Heart left ventricle (tissue), 16 donors: ENCODE measurements around the gene CENPVL3. TPM values are rescaled to one million over a fixed set of nuclear protein-coding genes. Genes with fewer than 3 reads are reported as not detected.

Source experiments
- ATAC-seq, 4 donors: fragments of 200-7000 bp; cut with Tn5 transposase; one replicate each; pipeline ENCODE4 v1.9.1; 2020 to 2022; ENCODE audit warnings: moderate library complexity in 4 of 4, mild to moderate bottlenecking in 3 of 4, moderate number of reproducible peaks in 1 of 4
- DNase-seq, 5 donors: peaks; one replicate each; pipeline ENCODE4 v3.0.0-alpha.2; 2020
- H3K27ac ChIP-seq, 12 donors: fragments of 200-600 bp; sonication (generic) in 4 of 12; one replicate each; pipeline versions ENCODE4 v1.5.0 to v1.8.0; 2016 to 2022; ENCODE audit warnings: mild to moderate bottlenecking in 2 of 12
- H3K27me3 ChIP-seq, 9 donors: fragments of 200-600 bp; sonication (generic) in 2 of 9; one replicate each; pipeline versions ENCODE4 v1.5.1 to v1.8.0; 2016 to 2022; ENCODE audit warnings: mild to moderate bottlenecking in 3 of 9
- H3K36me3 ChIP-seq, 9 donors: fragments of 200-600 bp; sonication (generic) in 2 of 9; one replicate each; pipeline versions ENCODE4 v1.5.0 to v1.8.0; 2018 to 2022; ENCODE audit warnings: mild to moderate bottlenecking in 2 of 9
- H3K4me1 ChIP-seq, 12 donors: fragments of 200-600 bp; sonication (generic) in 4 of 12; one replicate each; pipeline versions ENCODE4 v1.5.0 to v1.8.0; 2016 to 2022; ENCODE audit warnings: mild to moderate bottlenecking in 3 of 12
- H3K4me3 ChIP-seq, 12 donors: fragments of 200-600 bp; sonication (generic) in 4 of 12; one replicate each; pipeline versions ENCODE4 v1.5.0 to v1.8.0; 2017 to 2022; ENCODE audit warnings: mild to moderate bottlenecking in 9 of 12, moderate library complexity in 4 of 12
- H3K9me3 ChIP-seq, 12 donors: fragments of 200-600 bp; sonication (generic) in 4 of 12; one replicate each; pipeline versions ENCODE4 v1.5.0 to v1.8.0; 2016 to 2022; ENCODE audit warnings: mild to moderate bottlenecking in 1 of 12
- POLR2A ChIP-seq, 2 donors: fragments of 450-650 bp; IDR thresholded peaks; one replicate each; pipeline ENCODE4 v1.6.1; 2017; ENCODE audit warnings: antibody characterized with exemption in 2 of 2, mild to moderate bottlenecking in 2 of 2, moderate library complexity in 2 of 2
- WGBS, 4 donors: extraction: QIAGEN DNeasy Blood & Tissue Kit in 2 of 4; methylation state at CpG; one replicate each; pipeline versions ENCODE4 v1.1.5 to v1.1.7; 2013 to 2018; 5-methylcytosine and 5-hydroxymethylcytosine counted together
- intact Hi-C, 10 donors: fragments of 100-400 bp; cut with DNase I; formaldehyde crosslinking; loops; one replicate each; pipeline versions ENCODE4 v1.11.1 to v1.14.2; 2022
- polyA plus RNA-seq, 2 donors: library from polyadenylated mRNA; stranded (reverse); fragments of 200-250 nt; gene quantifications; one replicate each; pipeline ENCODE4 v1.2.3, GENCODE V29; 2013
- total RNA-seq, 9 donors: library from RNA; depleted of rRNA in 2 of 9; stranded (reverse); fragments of >200 nt in 2 of 9; fragmentation: NEBNext Ultra II Directional in 3 of 9; extraction: Animal tissue kit (Norgen Biotek cat#: 25700) in 3 of 9; gene quantifications; one replicate each; pipeline versions ENCODE4 v1.1.0 to v1.2.4, GENCODE V29; 2016 to 2023
- TF ChIP-seq, protein P1 (sequence below), 12 donors: fragments of 200-600 bp; sonication (generic) in 4 of 12; IDR thresholded peaks; one replicate each; pipeline versions ENCODE4 v1.5.0 to v1.8.0; 2018 to 2022; ENCODE audit warnings: antibody characterized with exemption in 12 of 12, mild to moderate bottlenecking in 5 of 12
- donor health status: ischemic (EF 13 %, LVEDD 7.1; RV severe dilation, severe dysfunction).
- donor health status: healthy with polysubstance abuse.
- donor health status: DM: no; HTN: yes; CAD: no.
- donor health status: DM: no; HTN: no; CAD: no.
- donor health status: ischemic (EF 25% LVEDD 6.9; RV normal size, moderate dysfunction).
- donor health status: ischemic (EF 25% LVEDD 5.7; RV mildly dilated, moderate dysfunction).
- donor health status: healthy.
- donor health status: DM: yes; HTN: yes; CAD: no.
- donor health status: ischemic (EF 35%, LVEDD 5.7; RV mildly dilated, moderate dysfunction).
- donor health status: nonischemic (EF 11% LVEDD 7.7; RV severe dilation, severe dysfunction).
- donor health status: DM: yes; HTN: yes; CAD: no.
- donor health status: PGD.
- donor health status: ischemic (EF 29% LVEDD 5.4; RV normal size, mild dysfunction).
- donor health status: nonischemic (EF 23%, LVEDD 6.1; RV moderate dilation, normal function).

Gene CENPVL3
- total and polyA plus RNA-seq, 11 donors = not detected

DNA sequence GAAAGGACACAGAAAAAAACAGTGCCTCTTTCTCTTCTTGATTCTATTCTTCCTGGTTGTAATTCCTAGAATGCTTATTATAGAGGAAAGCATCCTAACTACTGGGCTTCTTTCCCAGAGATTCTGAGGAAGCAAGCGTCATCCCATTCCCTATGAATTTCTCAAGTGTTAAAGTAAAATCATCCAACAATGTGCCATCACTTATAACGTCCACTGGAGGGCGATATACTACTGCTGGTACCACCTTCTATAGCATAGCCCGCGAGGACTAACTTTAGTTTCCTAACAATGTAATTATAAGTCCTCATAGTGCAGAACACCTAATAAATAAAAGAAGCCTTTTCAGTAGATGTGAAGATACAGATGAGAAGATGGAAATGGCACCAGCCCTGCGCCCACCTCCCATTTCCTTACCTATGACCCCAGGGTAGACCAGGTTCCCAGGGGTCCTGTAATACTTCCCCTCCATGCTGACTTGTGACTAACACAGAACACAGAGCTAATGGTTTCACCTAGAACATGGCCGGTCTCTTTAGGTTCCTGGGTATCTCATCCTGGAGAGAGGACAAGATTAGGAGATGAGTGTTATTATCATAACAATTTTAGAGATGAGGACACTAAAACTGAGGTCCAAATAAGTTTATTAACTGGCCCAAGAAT, 4.2 kb downstream of the CENPVL3 start:
- H3K4me3 ChIP-seq = no peak overlapping the region
- no peaks in the 10 kb centered on the region for H3K36me3 ChIP-seq
- peaks cover 0 to 5% (median 0%) of the 10 kb centered on the region in 12 donors for H3K9me3 ChIP-seq
- intact Hi-C loops = no loop called here
- DNase-seq = no peak
- peaks cover 0 to 74% (median 5%) of the 10 kb centered on the region in 9 donors for H3K27me3 ChIP-seq
- WGBS, 4 donors = 5 to 9% (median 7%) methylated on average over 7 of the region's 7 CpGs
- no peak overlapping the region for H3K27ac ChIP-seq
- no peak for ATAC-seq
- no peaks in the 10 kb centered on the region for H3K4me1 ChIP-seq
- no peak for TF ChIP-seq POLR2A (IDR thresholded peaks at IDR 0.05)
- TF ChIP-seq, protein P1, sequence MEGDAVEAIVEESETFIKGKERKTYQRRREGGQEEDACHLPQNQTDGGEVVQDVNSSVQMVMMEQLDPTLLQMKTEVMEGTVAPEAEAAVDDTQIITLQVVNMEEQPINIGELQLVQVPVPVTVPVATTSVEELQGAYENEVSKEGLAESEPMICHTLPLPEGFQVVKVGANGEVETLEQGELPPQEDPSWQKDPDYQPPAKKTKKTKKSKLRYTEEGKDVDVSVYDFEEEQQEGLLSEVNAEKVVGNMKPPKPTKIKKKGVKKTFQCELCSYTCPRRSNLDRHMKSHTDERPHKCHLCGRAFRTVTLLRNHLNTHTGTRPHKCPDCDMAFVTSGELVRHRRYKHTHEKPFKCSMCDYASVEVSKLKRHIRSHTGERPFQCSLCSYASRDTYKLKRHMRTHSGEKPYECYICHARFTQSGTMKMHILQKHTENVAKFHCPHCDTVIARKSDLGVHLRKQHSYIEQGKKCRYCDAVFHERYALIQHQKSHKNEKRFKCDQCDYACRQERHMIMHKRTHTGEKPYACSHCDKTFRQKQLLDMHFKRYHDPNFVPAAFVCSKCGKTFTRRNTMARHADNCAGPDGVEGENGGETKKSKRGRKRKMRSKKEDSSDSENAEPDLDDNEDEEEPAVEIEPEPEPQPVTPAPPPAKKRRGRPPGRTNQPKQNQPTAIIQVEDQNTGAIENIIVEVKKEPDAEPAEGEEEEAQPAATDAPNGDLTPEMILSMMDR (IDR thresholded peaks at IDR 0.05) = peak; percentile 15 to 55 (median 40)

DNA sequence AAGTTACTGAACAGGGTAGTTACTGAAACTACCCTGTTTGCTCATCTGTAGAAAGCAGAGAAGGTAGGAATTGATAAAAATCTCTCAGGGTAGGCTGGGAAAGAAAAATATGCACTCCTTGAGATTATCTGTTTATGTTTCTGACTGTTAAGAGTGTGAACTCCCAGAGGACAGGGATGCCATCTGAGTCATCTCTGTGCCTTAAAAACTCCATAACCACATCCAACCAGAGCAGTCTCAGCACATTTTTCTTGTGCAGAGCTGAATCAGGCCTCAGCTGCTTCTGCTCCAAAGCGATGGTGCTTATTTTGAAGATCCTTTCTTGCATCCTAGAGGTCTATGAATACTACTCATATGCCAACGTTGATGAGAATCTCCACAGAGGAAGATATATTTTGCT, 9.9 kb downstream of the CENPVL3 start:
- no peak overlapping the region for H3K4me3 ChIP-seq
- peaks cover 0 to 56% (median 0%) of the 10 kb centered on the region in 9 donors for H3K27me3 ChIP-seq
- H3K9me3 ChIP-seq = no peaks in the 10 kb centered on the region
- no peak overlapping the region for H3K27ac ChIP-seq
- no peaks in the 10 kb centered on the region for H3K4me1 ChIP-seq
- intact Hi-C loops = no loop called here
- no peak for TF ChIP-seq POLR2A (IDR thresholded peaks at IDR 0.05)
- TF ChIP-seq, protein P1 (IDR thresholded peaks at IDR 0.05) = no peak
- WGBS, 4 donors = 48 to 71% (median 59%) methylated on average over 2 of the region's 2 CpGs
- DNase-seq (no peak), ATAC-seq (no peak)
- H3K36me3 ChIP-seq = no peaks in the 10 kb centered on the region

DNA sequence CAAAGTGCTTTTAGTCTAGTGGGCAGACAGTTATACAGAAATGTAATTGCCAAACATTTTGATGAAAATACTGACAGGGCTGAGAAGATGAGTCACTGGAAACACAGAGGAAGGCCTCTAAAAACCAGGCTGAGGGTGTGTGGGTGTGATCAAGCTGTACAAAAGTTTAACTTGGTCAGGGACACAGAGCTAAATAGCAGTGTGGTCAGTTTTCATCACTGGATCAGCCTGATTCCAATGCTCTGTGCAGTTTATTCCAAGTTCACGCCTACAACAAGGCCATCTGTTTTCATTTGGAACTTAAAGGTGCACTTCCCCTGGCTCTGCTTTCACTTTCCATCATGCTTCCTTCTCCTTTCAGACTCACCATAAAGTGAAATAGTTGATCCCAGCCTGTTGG, 10.6 kb downstream of the CENPVL3 start:
- TF ChIP-seq, protein P1 (IDR thresholded peaks at IDR 0.05) = no peak
- TF ChIP-seq POLR2A (IDR thresholded peaks at IDR 0.05) = no peak
- peaks cover 0 to 54% (median 0%) of the 10 kb centered on the region in 9 donors for H3K27me3 ChIP-seq
- no peak for DNase-seq
- peak in 1 of 4 donors; percentile 33 for ATAC-seq
- 39 to 58% (median 46%) methylated on average over 1 of the region's 1 CpG for WGBS, 4 donors
- intact Hi-C loops = no loop called here
- no peaks in the 10 kb centered on the region for H3K4me1 ChIP-seq
- no peaks in the 10 kb centered on the region for H3K36me3 ChIP-seq
- no peak overlapping the region for H3K27ac ChIP-seq
- no peak overlapping the region for H3K4me3 ChIP-seq
- no peaks in the 10 kb centered on the region for H3K9me3 ChIP-seq

DNA sequence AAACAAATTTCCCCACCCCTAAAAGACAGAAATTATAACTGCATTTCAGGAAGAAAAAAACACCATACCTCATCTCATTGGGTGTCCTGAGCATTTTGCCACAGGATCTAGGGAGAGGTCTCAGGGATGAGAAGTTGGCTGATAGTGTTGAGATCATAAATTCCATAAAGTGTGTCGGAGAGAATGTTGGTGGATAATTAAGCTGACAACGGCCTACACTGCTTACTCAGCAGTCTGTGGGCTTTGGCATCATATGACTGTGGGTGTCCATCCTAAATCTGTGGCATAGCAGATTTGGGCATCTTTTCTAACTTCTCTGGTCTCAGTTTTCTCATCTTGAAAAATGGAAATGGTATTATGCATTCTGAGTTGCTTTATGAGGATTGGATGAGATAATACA, 12.3 kb downstream of the CENPVL3 start:
- TF ChIP-seq, protein P1 (IDR thresholded peaks at IDR 0.05) = no peak
- no peak for TF ChIP-seq POLR2A (IDR thresholded peaks at IDR 0.05)
- DNase-seq (no peak), ATAC-seq (no peak)
- intact Hi-C loops = no loop called here
- Histone ChIP-seq H3K9me3 (no peaks in the 10 kb centered on the region), H3K4me3 (no peak overlapping the region), H3K4me1 (no peaks in the 10 kb centered on the region), H3K36me3 (no peaks in the 10 kb centered on the region), H3K27ac (no peak overlapping the region), H3K27me3 (peaks cover 0 to 50% (median 0%) of the 10 kb centered on the region in 9 donors)
- 51 to 61% (median 55%) methylated on average over 2 of the region's 2 CpGs for WGBS, 4 donors
